Spleen (tissue), 7 donors: ENCODE measurements around the gene FAM3B.
A peak's percentile ranks its signal among the peaks of the same experiment; 100 is the strongest.

Experiments
- CTCF ChIP-seq, 11 experiments: fragments of 200-600 bp in 7 of 11; fragments of 450-650 bp in 4 of 11; sonication (generic) in 4 of 11; IDR thresholded peaks in 8 of 11; conservative IDR thresholded peaks in 3 of 11; 1 replicate in 7 of 11; 2 replicates in 4 of 11; pipeline versions ENCODE4 v1.4.0 to v1.8.0; 2016 to 2021; ENCODE audit warnings: antibody characterized with exemption in 11 of 11, inconsistent platforms in 4 of 11, mild to moderate bottlenecking in 1 of 11
- POLR2AphosphoS5 ChIP-seq, 3 donors: sonication (generic); formaldehyde crosslinking; IDR thresholded peaks; one replicate each; pipeline ENCODE4 v1.5.1; 2017; ENCODE audit warnings: antibody characterized with exemption in 3 of 3
- donor health status: DM: no; HTN: no; CAD: no; lungs with moderate emphysema.
- donor health status: DM: no; HTN: no; CAD: no.
- donor health status: DM: no; HTN: no; CAD: no.

GRCh38 chr21:41378849-41379248 lies 62.2 kb downstream of the FAM3B start:
- TF ChIP-seq CTCF (IDR thresholded peaks at IDR 0.05 in 8 of 11, conservative IDR thresholded peaks at IDR 0.05 in 3 of 11) (no peak), POLR2AphosphoS5 (IDR thresholded peaks at IDR 0.05) (peak in 1 of 3 donors; percentile 26)
